DOHH2 (cell line): Measurements from ENCODE around the gene ZNF19.

Experiments
- H3F3A ChIP-seq: fragments of 200-600 bp; sonication (generic), shearing (Covaris generic); 2 replicates; pipeline ENCODE4 v1.6.0; 2016; ENCODE audit warnings: antibody characterized with exemption, mild to moderate bottlenecking; ENCODE audit not compliant: control insufficient read depth, insufficient read depth
- H3K27ac ChIP-seq: fragments of 200-600 bp; sonication (generic); 2 replicates; pipeline ENCODE4 v1.5.1; 2014; ENCODE audit warnings: low read depth, mild to moderate bottlenecking, low read length, moderate library complexity
- H3K27me3 ChIP-seq: fragments of 200-600 bp; sonication (generic); 2 replicates; pipeline ENCODE4 v1.6.1; 2014; ENCODE audit warnings: mild to moderate bottlenecking, low read length, mixed read lengths; ENCODE audit not compliant: control insufficient read depth
- H3K36me3 ChIP-seq: fragments of 200-600 bp; sonication (generic); 2 replicates; pipeline ENCODE4 v1.6.1; 2014; ENCODE audit warnings: mild to moderate bottlenecking, low read length, moderate library complexity, mixed read lengths; ENCODE audit not compliant: control insufficient read depth
- H3K4me1 ChIP-seq: fragments of 200-600 bp; sonication (generic); 2 replicates; pipeline ENCODE4 v1.6.1; 2014; ENCODE audit warnings: mild to moderate bottlenecking, low read length, mixed read lengths; ENCODE audit not compliant: control insufficient read depth
- H3K4me2 ChIP-seq: fragments of 200-600 bp; sonication (generic); 2 replicates; pipeline ENCODE4 v1.6.0; 2014; ENCODE audit warnings: mild to moderate bottlenecking, low read length, moderate library complexity
- H3K4me3 ChIP-seq: fragments of 200-600 bp; sonication (generic); 2 replicates; pipeline ENCODE4 v1.5.1; 2014; ENCODE audit warnings: mild to moderate bottlenecking, low read length, mixed read lengths
- H3K79me2 ChIP-seq: fragments of 200-600 bp; sonication (generic); 2 replicates; pipeline ENCODE4 v1.6.1; 2014; ENCODE audit warnings: mild to moderate bottlenecking, low read length, mixed read lengths; ENCODE audit not compliant: control insufficient read depth
- H3K9me2 ChIP-seq: fragments of 200-600 bp; sonication (generic); replicated peaks from 2 replicates; pipeline ENCODE4 v1.6.1; 2014; ENCODE audit warnings: mild to moderate bottlenecking, low read length, mixed read lengths; ENCODE audit not compliant: control insufficient read depth
- H3K9me3 ChIP-seq: fragments of 200-600 bp; sonication (generic); 2 replicates; pipeline ENCODE4 v1.6.1; 2014; ENCODE audit warnings: antibody characterized with exemption, low read length, mixed read lengths; ENCODE audit not compliant: control insufficient read depth, insufficient read depth
- H4K20me1 ChIP-seq: fragments of 200-600 bp; sonication (generic); 2 replicates; pipeline ENCODE4 v1.6.0; 2014; ENCODE audit warnings: low read depth, mild to moderate bottlenecking, antibody characterized with exemption, low read length, moderate library complexity; ENCODE audit not compliant: control insufficient read depth, insufficient read depth
- EZH2phosphoT487 ChIP-seq: fragments of 200-600 bp; sonication (generic); IDR thresholded peaks from 2 replicates; pipeline ENCODE4 v1.6.1; 2017; ENCODE audit warnings: borderline replicate concordance, mild to moderate bottlenecking, antibody characterized with exemption, low read length, moderate library complexity, mixed read lengths
- TF ChIP-seq, protein P1 (sequence below): fragments of 200-600 bp; sonication (generic); IDR thresholded peaks from one replicate; pipeline ENCODE4 v1.5.1; 2014; ENCODE audit warnings: antibody characterized with exemption, mild to moderate bottlenecking, low read depth, low read length; ENCODE audit not compliant: poor library complexity, severe bottlenecking

The ZNF19 gene

DNA sequence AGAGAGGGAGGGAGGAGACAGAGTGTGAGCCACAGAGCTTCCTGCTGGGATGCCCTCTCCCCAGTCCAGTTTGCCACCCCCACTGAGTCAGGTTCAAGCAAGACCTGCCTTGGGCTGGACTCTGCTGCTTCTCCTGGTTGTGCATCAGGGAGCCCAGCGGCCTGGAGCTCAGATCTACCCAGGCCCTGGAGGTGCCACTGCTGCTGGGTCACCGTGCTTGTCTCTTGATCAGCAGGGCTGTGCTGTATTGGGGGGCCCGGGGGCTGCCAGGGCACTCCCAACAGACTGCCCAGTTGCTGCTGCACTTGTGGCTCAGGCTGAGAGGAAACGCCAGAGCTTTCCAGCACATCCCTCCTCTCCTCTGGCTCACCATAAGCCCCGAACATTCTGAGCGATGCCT lies 56.2 kb downstream of the ZNF19 start:
- Histone ChIP-seq H3K4me2 (no peak overlapping the region), H3K27ac (no peak overlapping the region), H3K4me3 (no peak overlapping the region), H4K20me1 (no peaks in the 10 kb centered on the region), H3K36me3 (no peaks in the 10 kb centered on the region), H3K79me2 (no peaks in the 10 kb centered on the region), H3K9me3 (peaks cover 5% of the 10 kb centered on the region; the same call in 1 of the 2 replicates), H3F3A (no peaks in the 10 kb centered on the region), H3K9me2 (no peaks in the 10 kb centered on the region), H3K4me1 (no peaks in the 10 kb centered on the region), H3K27me3 (no peaks in the 10 kb centered on the region)
- TF ChIP-seq, protein P1, sequence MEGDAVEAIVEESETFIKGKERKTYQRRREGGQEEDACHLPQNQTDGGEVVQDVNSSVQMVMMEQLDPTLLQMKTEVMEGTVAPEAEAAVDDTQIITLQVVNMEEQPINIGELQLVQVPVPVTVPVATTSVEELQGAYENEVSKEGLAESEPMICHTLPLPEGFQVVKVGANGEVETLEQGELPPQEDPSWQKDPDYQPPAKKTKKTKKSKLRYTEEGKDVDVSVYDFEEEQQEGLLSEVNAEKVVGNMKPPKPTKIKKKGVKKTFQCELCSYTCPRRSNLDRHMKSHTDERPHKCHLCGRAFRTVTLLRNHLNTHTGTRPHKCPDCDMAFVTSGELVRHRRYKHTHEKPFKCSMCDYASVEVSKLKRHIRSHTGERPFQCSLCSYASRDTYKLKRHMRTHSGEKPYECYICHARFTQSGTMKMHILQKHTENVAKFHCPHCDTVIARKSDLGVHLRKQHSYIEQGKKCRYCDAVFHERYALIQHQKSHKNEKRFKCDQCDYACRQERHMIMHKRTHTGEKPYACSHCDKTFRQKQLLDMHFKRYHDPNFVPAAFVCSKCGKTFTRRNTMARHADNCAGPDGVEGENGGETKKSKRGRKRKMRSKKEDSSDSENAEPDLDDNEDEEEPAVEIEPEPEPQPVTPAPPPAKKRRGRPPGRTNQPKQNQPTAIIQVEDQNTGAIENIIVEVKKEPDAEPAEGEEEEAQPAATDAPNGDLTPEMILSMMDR, result no peak
- TF ChIP-seq EZH2phosphoT487, result no peak

DNA sequence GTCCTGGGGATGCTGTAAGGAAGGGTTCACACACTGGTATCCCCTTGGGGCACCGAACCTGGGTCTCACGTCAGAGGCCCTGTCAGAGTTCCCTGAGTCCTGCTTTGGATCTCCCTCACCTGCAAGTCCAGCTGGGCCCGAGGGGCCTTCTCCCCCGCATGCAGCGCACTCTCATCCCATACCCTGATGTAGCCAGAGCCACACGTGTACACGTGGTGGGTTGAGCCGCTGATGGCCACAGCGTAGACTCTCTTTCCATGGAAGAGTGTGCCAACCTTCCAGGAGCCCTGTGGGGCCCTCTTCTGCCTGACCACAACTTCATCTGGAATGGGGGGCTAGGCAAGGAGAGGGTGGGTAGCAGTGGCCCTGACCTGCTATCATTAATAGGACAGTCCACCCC lies 57.1 kb downstream of the ZNF19 start:
- Histone ChIP-seq H3K4me2 (no peak overlapping the region), H3K27ac (no peak overlapping the region), H3F3A (no peaks in the 10 kb centered on the region), H3K9me2 (no peaks in the 10 kb centered on the region), H3K36me3 (no peaks in the 10 kb centered on the region), H3K4me3 (no peak overlapping the region), H3K9me3 (peaks cover 5% of the 10 kb centered on the region; the same call in 1 of the 2 replicates), H3K79me2 (no peaks in the 10 kb centered on the region), H4K20me1 (no peaks in the 10 kb centered on the region), H3K27me3 (no peaks in the 10 kb centered on the region), H3K4me1 (no peaks in the 10 kb centered on the region)
- TF ChIP-seq, protein P1, result no peak

DNA sequence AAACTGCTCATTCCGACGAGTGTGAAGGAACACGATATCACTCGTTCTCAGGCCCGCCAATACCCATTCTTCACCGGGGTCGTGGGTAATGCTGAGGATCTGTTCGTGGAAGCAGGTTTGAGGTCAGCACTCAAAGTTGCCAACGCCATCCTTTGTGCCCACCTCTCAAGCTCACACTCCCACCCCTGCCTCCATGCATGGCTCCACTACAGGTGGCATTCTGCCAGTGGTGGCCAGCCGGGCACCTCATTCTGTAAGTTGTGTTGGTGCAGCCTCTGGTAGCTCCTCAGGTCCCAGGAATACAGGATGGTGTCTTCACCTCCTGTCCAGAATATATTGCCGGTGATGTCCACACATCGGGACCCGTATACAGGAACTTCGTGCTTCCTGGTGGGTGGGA lies 57.9 kb downstream of the ZNF19 start:
- Histone ChIP-seq H3K4me3 (no peak overlapping the region), H3K4me1 (no peaks in the 10 kb centered on the region), H3K79me2 (no peaks in the 10 kb centered on the region), H3K4me2 (no peak overlapping the region), H3K9me2 (no peaks in the 10 kb centered on the region), H3K27ac (no peak overlapping the region), H3K36me3 (no peaks in the 10 kb centered on the region), H3K9me3 (peaks cover 5% of the 10 kb centered on the region; the same call in 1 of the 2 replicates), H3F3A (no peaks in the 10 kb centered on the region), H3K27me3 (no peaks in the 10 kb centered on the region), H4K20me1 (no peaks in the 10 kb centered on the region)
- TF ChIP-seq EZH2phosphoT487, result no peak
- TF ChIP-seq, protein P1, result no peak

DNA sequence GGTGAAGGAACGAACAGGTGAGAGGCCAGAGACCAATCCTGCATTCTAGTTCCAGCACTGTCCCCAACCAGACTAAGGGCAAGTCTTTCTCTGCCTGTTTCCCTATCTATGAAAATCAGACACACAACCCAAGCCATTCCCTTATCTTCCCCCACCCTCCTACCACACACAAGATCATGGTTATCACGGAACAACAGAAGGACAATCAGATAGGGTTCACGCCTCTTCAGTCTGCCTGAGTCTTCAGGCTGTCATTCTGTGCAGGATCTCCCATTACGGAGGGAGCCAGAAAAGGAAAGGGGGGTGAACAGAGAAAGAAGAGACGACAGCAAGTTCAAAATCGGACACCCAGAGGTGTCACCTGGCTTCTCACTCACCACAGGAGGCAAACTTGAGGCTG lies 58.4 kb downstream of the ZNF19 start:
- TF ChIP-seq, protein P1, result no peak
- no peak for TF ChIP-seq EZH2phosphoT487
- H3F3A ChIP-seq, result no peaks in the 10 kb centered on the region
- no peak overlapping the region for H3K4me3 ChIP-seq
- H4K20me1 ChIP-seq, result no peaks in the 10 kb centered on the region
- H3K36me3 ChIP-seq, result no peaks in the 10 kb centered on the region
- H3K9me3 ChIP-seq, result peaks cover 5% of the 10 kb centered on the region; the same call in 1 of the 2 replicates
- H3K9me2 ChIP-seq, result no peaks in the 10 kb centered on the region
- H3K4me1 ChIP-seq, result no peaks in the 10 kb centered on the region
- no peak overlapping the region for H3K4me2 ChIP-seq
- no peaks in the 10 kb centered on the region for H3K27me3 ChIP-seq
- no peaks in the 10 kb centered on the region for H3K79me2 ChIP-seq
- H3K27ac ChIP-seq, result no peak overlapping the region
